Chondrocyte (in vitro differentiated cells): ENCODE results near the gene PRRT4. TPM values are rescaled to one million over a fixed set of nuclear protein-coding genes. Genes with fewer than 3 reads are reported as not detected.

Source experiments
- DNase-seq: peaks from one replicate; pipeline ENCODE4 v3.0.0; 2021; ENCODE audit warnings: mixed read lengths, low spot score
- H3K27ac Mint-ChIP-seq: one replicate; pipeline ENCODE4 v1.8.0; 2021; ENCODE audit warnings: mild to moderate bottlenecking, moderate library complexity, mixed read lengths; ENCODE audit not compliant: unreplicated experiment
- H3K27me3 Mint-ChIP-seq: 2 replicates; pipeline ENCODE4 v1.8.0; 2021; ENCODE audit warnings: low read depth, mixed read lengths
- H3K36me3 Mint-ChIP-seq: 2 replicates; pipeline ENCODE4 v1.8.0; 2021; ENCODE audit warnings: low read depth, mixed read lengths
- H3K4me1 Mint-ChIP-seq: 2 replicates; pipeline ENCODE4 v1.8.0; 2021; ENCODE audit warnings: low read depth, mild to moderate bottlenecking, mixed read lengths
- H3K4me3 Mint-ChIP-seq: one replicate; pipeline ENCODE4 v1.8.0; 2021; ENCODE audit warnings: mild to moderate bottlenecking, moderate library complexity, mixed read lengths; ENCODE audit not compliant: unreplicated experiment
- H3K9me3 Mint-ChIP-seq: 2 replicates; pipeline ENCODE4 v1.8.0; 2021; ENCODE audit warnings: low read depth, mixed read lengths
- CTCF ChIP-seq: fragments of 200-600 bp; sonication (generic); IDR thresholded peaks from 2 replicates; pipeline ENCODE4 v1.5.0; 2021; ENCODE audit warnings: antibody characterized with exemption, mild to moderate bottlenecking, moderate library complexity
- total RNA-seq: library from RNA; stranded (reverse); gene quantifications from 3 replicates; pipeline ENCODE4 v1.2.1, GENCODE V29; 2021

Gene PRRT4
- total RNA-seq, 1 donor from 2014 or later = 0.42 TPM

GRCh38 chr7:128389618-128390329, 28.3 kb upstream of the PRRT4 start:
- Mint-ChIP-seq H3K27me3 (peaks cover 4% of the 10 kb centered on the region), H3K9me3 (no peaks in the 10 kb centered on the region), H3K4me1 (peaks cover 2% of the 10 kb centered on the region), H3K36me3 (peaks cover 4% of the 10 kb centered on the region), H3K27ac (no peak overlapping the region), H3K4me3 (no peak overlapping the region)
- no peak for DNase-seq
- TF ChIP-seq CTCF = no peak

DNA sequence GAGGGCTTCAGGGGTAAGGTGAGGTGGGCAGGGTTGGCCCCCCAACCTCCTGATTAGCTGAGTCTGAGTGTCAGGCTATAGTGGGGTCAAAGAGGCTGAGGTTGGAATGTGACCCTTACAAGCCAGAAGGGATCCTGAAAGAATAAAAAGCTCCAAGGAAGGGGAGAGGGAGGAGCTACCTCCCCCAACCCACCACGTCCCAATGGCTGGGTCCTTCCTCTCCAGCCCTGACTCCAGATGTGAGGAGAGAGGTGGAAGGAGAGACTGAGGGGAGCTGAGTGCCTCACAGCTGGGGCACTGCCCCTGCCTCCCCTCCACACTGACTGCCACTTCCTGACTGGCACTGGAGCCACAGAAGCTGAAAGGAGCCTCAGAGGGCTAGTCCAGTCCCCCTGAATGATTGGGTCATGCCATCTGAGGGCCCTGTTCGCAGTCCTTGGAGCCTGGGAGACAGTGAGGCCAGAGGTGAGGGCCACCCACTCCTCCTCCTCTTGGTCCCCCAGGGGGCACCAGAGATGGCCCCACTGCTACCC, 27.7 kb upstream of the PRRT4 start:
- no peak for DNase-seq
- TF ChIP-seq CTCF = no peak
- H3K27me3 Mint-ChIP-seq = peaks cover 4% of the 10 kb centered on the region
- H3K4me3 Mint-ChIP-seq = no peak overlapping the region
- H3K9me3 Mint-ChIP-seq = no peaks in the 10 kb centered on the region
- H3K36me3 Mint-ChIP-seq = peaks cover 3% of the 10 kb centered on the region
- no peak overlapping the region for H3K27ac Mint-ChIP-seq
- peaks cover 2% of the 10 kb centered on the region for H3K4me1 Mint-ChIP-seq

- Mint-ChIP-seq H3K9me3 (no peaks in the 10 kb centered on the region), H3K4me3 (no peak overlapping the region), H3K27ac (no peak overlapping the region), H3K27me3 (peaks cover 4% of the 10 kb centered on the region), H3K4me1 (peaks cover 2% of the 10 kb centered on the region), H3K36me3 (peaks cover 2% of the 10 kb centered on the region)
- TF ChIP-seq CTCF = no peak
- no peak for DNase-seq
These were observed 26.6 kb upstream of the PRRT4 start for GRCh38 chr7:128388145-128388485.

- Mint-ChIP-seq H3K4me3 (no peak overlapping the region), H3K4me1 (peaks cover 2% of the 10 kb centered on the region), H3K27ac (no peak overlapping the region), H3K27me3 (peaks cover 4% of the 10 kb centered on the region), H3K36me3 (peaks cover 2% of the 10 kb centered on the region), H3K9me3 (no peaks in the 10 kb centered on the region)
- peak; percentile 94 for TF ChIP-seq CTCF
- DNase-seq = no peak
These were observed 26.0 kb upstream of the PRRT4 start for GRCh38 chr7:128387216-128388144.
